ENCODE results near the gene PAK1.

PAK1 gene

GRCh38 chr11:77438487-77438886 is 35.4 kb downstream of the PAK1 start:
- no peak overlapping the region for H3K9ac ChIP-seq (ENCODE audit: low read length)
- no peaks in the 10 kb centered on the region for H3K9me3 ChIP-seq (ENCODE audit: control insufficient read depth, insufficient read depth, low read depth, low read length)
- H3K4me3 ChIP-seq (ENCODE audit: low read depth, low read length) = no peak overlapping the region
- H3K27ac ChIP-seq (ENCODE audit: low read depth, low read length) = no peak overlapping the region
- H3K4me1 ChIP-seq (ENCODE audit: control insufficient read depth, insufficient read depth, low read length) = peaks cover 22% of the 10 kb centered on the region
- H3K36me3 ChIP-seq (ENCODE audit: control insufficient read depth, insufficient read depth, low read length) = no peaks in the 10 kb centered on the region
- H3K27me3 ChIP-seq (ENCODE audit: control insufficient read depth, insufficient read depth, low read length) = no peaks in the 10 kb centered on the region

DNA sequence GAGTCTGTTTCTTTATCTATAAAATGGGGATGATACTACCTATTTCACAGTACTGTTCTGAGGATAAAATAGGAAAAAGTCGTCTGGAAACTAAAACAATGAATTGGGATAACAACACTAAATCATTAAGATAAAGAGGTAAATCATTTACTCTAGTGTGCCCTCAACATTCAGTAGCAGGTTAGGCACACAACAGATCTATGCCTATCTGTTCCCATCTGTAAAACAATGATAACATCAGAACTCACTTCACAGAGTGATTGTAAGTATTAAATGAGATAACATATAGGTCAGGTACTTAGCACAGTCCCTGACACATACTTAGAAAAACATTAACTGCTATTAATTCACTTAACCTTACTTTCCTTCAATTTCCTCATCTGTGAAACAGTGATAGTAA is 36.9 kb downstream of the PAK1 start:
- Histone ChIP-seq H3K27ac (ENCODE audit: low read depth, low read length) (no peak overlapping the region), H3K4me3 (ENCODE audit: low read depth, low read length) (no peak overlapping the region), H3K9me3 (ENCODE audit: control insufficient read depth, insufficient read depth, low read depth, low read length) (no peaks in the 10 kb centered on the region), H3K27me3 (ENCODE audit: control insufficient read depth, insufficient read depth, low read length) (no peaks in the 10 kb centered on the region), H3K4me1 (ENCODE audit: control insufficient read depth, insufficient read depth, low read length) (peaks cover 19% of the 10 kb centered on the region), H3K9ac (ENCODE audit: low read length) (no peak overlapping the region), H3K36me3 (ENCODE audit: control insufficient read depth, insufficient read depth, low read length) (no peaks in the 10 kb centered on the region)

DNA sequence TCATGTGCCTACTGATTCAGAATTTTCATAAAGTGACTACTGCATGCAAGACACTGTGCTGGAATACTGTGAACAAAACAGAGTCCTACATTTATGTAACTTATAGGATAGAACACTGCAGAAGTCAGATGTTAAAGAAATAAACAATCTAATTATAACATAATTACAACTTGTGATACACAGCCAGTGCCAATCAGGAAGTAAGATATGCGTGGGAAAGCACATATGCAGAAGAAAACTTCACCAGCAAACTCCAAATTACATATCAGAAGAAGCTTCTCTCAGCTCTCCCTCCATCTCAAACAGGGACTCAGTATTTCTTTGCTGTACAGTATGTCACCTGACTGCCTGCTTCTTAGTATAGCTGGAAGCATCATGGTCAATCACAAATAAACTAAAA is 37.4 kb downstream of the PAK1 start:
- Histone ChIP-seq H3K27me3 (ENCODE audit: control insufficient read depth, insufficient read depth, low read length) (no peaks in the 10 kb centered on the region), H3K4me3 (ENCODE audit: low read depth, low read length) (no peak overlapping the region), H3K4me1 (ENCODE audit: control insufficient read depth, insufficient read depth, low read length) (peaks cover 19% of the 10 kb centered on the region), H3K9ac (ENCODE audit: low read length) (no peak overlapping the region), H3K9me3 (ENCODE audit: control insufficient read depth, insufficient read depth, low read depth, low read length) (no peaks in the 10 kb centered on the region), H3K36me3 (ENCODE audit: control insufficient read depth, insufficient read depth, low read length) (no peaks in the 10 kb centered on the region), H3K27ac (ENCODE audit: low read depth, low read length) (no peak overlapping the region)

DNA sequence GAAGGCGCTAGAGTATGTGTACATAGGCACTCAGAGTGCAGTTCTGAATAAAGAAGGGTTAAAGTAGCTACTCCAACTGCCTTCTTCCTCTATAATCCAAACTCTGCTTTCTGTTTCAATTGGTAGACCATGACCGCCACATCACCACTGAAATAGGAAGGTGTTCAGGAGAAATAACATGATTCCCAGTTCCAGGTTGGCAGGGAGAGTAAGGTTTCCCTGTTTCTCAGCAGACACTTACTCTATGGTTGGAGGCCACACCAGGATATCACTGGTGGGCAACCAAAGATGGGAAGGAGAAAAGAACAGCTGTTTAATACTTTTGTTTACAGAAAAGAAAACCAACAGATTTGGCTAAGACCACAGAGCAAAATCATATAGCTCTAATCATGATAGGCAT is 37.9 kb downstream of the PAK1 start:
- Histone ChIP-seq H3K27ac (ENCODE audit: low read depth, low read length) (no peak overlapping the region; the same call in 1 of the 2 replicates), H3K27me3 (ENCODE audit: control insufficient read depth, insufficient read depth, low read length) (no peaks in the 10 kb centered on the region), H3K9me3 (ENCODE audit: control insufficient read depth, insufficient read depth, low read depth, low read length) (no peaks in the 10 kb centered on the region), H3K9ac (ENCODE audit: low read length) (no peak overlapping the region), H3K4me1 (ENCODE audit: control insufficient read depth, insufficient read depth, low read length) (peaks cover 15% of the 10 kb centered on the region), H3K36me3 (ENCODE audit: control insufficient read depth, insufficient read depth, low read length) (no peaks in the 10 kb centered on the region), H3K4me3 (ENCODE audit: low read depth, low read length) (no peak overlapping the region)

DNA sequence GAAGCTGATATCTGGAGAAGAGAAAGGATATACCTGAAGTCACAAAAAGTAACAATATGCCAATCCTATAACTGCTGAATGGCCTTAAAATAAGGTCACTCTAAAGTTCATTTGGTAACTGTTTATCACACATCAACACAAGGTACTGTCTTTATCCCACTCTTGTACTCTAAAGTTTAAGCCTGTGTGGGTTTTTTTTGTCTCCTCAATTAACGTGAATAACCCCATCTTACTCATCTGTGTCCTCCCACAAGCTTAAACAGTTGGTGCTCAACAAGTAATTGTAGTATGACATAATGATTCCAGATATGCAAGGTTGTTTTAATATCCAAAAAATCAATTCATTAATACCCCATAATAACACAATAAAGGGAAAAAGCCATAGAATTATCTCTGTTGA is 42.1 kb downstream of the PAK1 start:
- Histone ChIP-seq H3K27me3 (ENCODE audit: control insufficient read depth, insufficient read depth, low read length) (no peaks in the 10 kb centered on the region), H3K36me3 (ENCODE audit: control insufficient read depth, insufficient read depth, low read length) (no peaks in the 10 kb centered on the region), H3K27ac (ENCODE audit: low read depth, low read length) (no peak overlapping the region), H3K9me3 (ENCODE audit: control insufficient read depth, insufficient read depth, low read depth, low read length) (no peaks in the 10 kb centered on the region), H3K4me3 (ENCODE audit: low read depth, low read length) (no peak overlapping the region), H3K4me1 (ENCODE audit: control insufficient read depth, insufficient read depth, low read length) (peaks cover 17% of the 10 kb centered on the region), H3K9ac (ENCODE audit: low read length) (no peak overlapping the region)

GRCh38 chr11:77428598-77428997 is 45.3 kb downstream of the PAK1 start:
- Histone ChIP-seq H3K9ac (ENCODE audit: low read length) (no peak overlapping the region), H3K9me3 (ENCODE audit: control insufficient read depth, insufficient read depth, low read depth, low read length) (no peaks in the 10 kb centered on the region), H3K27me3 (ENCODE audit: control insufficient read depth, insufficient read depth, low read length) (no peaks in the 10 kb centered on the region), H3K4me3 (ENCODE audit: low read depth, low read length) (no peak overlapping the region), H3K27ac (ENCODE audit: low read depth, low read length) (no peak overlapping the region), H3K4me1 (ENCODE audit: control insufficient read depth, insufficient read depth, low read length) (peaks cover 30% of the 10 kb centered on the region), H3K36me3 (ENCODE audit: control insufficient read depth, insufficient read depth, low read length) (no peaks in the 10 kb centered on the region)

- Histone ChIP-seq H3K9ac (ENCODE audit: low read length) (no peak overlapping the region), H3K9me3 (ENCODE audit: control insufficient read depth, insufficient read depth, low read depth, low read length) (no peaks in the 10 kb centered on the region), H3K27me3 (ENCODE audit: control insufficient read depth, insufficient read depth, low read length) (no peaks in the 10 kb centered on the region), H3K4me3 (ENCODE audit: low read depth, low read length) (no peak overlapping the region), H3K4me1 (ENCODE audit: control insufficient read depth, insufficient read depth, low read length) (peaks cover 49% of the 10 kb centered on the region), H3K36me3 (ENCODE audit: control insufficient read depth, insufficient read depth, low read length) (no peaks in the 10 kb centered on the region), H3K27ac (ENCODE audit: low read depth, low read length) (no peak overlapping the region)
Measured at GRCh38 chr11:77425346-77425745, 48.5 kb downstream of the PAK1 start.

GRCh38 chr11:77424644-77425043 is 49.2 kb downstream of the PAK1 start:
- Histone ChIP-seq H3K36me3 (ENCODE audit: control insufficient read depth, insufficient read depth, low read length) (no peaks in the 10 kb centered on the region), H3K9ac (ENCODE audit: low read length) (no peak overlapping the region), H3K4me1 (ENCODE audit: control insufficient read depth, insufficient read depth, low read length) (peaks cover 55% of the 10 kb centered on the region), H3K4me3 (ENCODE audit: low read depth, low read length) (no peak overlapping the region), H3K9me3 (ENCODE audit: control insufficient read depth, insufficient read depth, low read depth, low read length) (no peaks in the 10 kb centered on the region), H3K27me3 (ENCODE audit: control insufficient read depth, insufficient read depth, low read length) (no peaks in the 10 kb centered on the region), H3K27ac (ENCODE audit: low read depth, low read length) (no peak overlapping the region)

DNA sequence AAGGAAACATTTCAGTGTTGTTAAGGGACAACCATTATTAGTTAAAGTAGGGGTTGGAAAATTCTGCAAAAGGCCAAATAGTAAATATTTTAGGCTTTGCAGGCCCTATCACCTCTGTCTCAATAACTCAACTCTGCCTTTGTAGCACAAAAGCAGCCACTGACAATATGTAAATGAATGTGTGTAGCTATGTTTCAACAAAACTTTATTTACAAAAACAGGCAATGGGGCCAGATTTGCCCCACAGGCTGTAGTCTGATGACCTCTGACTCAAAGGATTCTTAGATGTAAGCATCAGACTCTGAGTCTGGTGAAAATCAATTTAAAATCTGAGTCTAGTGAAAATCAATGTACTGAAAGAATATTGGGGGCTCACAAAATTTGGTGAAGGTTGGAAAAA is 50.3 kb downstream of the PAK1 start:
- no peaks in the 10 kb centered on the region for H3K27me3 ChIP-seq (ENCODE audit: control insufficient read depth, insufficient read depth, low read length)
- H3K36me3 ChIP-seq (ENCODE audit: control insufficient read depth, insufficient read depth, low read length) = no peaks in the 10 kb centered on the region
- H3K4me3 ChIP-seq (ENCODE audit: low read depth, low read length) = no peak overlapping the region
- no peak overlapping the region for H3K27ac ChIP-seq (ENCODE audit: low read depth, low read length)
- no peaks in the 10 kb centered on the region for H3K9me3 ChIP-seq (ENCODE audit: control insufficient read depth, insufficient read depth, low read depth, low read length)
- peaks cover 65% of the 10 kb centered on the region for H3K4me1 ChIP-seq (ENCODE audit: control insufficient read depth, insufficient read depth, low read length)
- H3K9ac ChIP-seq (ENCODE audit: low read length) = no peak overlapping the region

GRCh38 chr11:77422687-77423086 is 51.2 kb downstream of the PAK1 start:
- H3K27me3 ChIP-seq (ENCODE audit: control insufficient read depth, insufficient read depth, low read length) = no peaks in the 10 kb centered on the region
- H3K4me3 ChIP-seq (ENCODE audit: low read depth, low read length) = no peak overlapping the region
- H3K4me1 ChIP-seq (ENCODE audit: control insufficient read depth, insufficient read depth, low read length) = peaks cover 67% of the 10 kb centered on the region
- no peaks in the 10 kb centered on the region for H3K9me3 ChIP-seq (ENCODE audit: control insufficient read depth, insufficient read depth, low read depth, low read length)
- no peak overlapping the region for H3K27ac ChIP-seq (ENCODE audit: low read depth, low read length)
- no peak overlapping the region for H3K9ac ChIP-seq (ENCODE audit: low read length)
- H3K36me3 ChIP-seq (ENCODE audit: control insufficient read depth, insufficient read depth, low read length) = no peaks in the 10 kb centered on the region

GRCh38 chr11:77421041-77421723 is 52.7 kb downstream of the PAK1 start:
- Histone ChIP-seq H3K9me3 (ENCODE audit: control insufficient read depth, insufficient read depth, low read depth, low read length) (no peaks in the 10 kb centered on the region), H3K9ac (ENCODE audit: low read length) (no peak overlapping the region), H3K27me3 (ENCODE audit: control insufficient read depth, insufficient read depth, low read length) (no peaks in the 10 kb centered on the region), H3K4me3 (ENCODE audit: low read depth, low read length) (no peak overlapping the region), H3K4me1 (ENCODE audit: control insufficient read depth, insufficient read depth, low read length) (peaks cover 55% of the 10 kb centered on the region), H3K27ac (ENCODE audit: low read depth, low read length) (no peak overlapping the region), H3K36me3 (ENCODE audit: control insufficient read depth, insufficient read depth, low read length) (no peaks in the 10 kb centered on the region)

Measured in HUES6 (cell line).